ENCODE measurements around the gene TFEC.
"Not testable (repeated sequence)": the region's sequence is repeated elsewhere in the genome, so short reads cannot be mapped to it uniquely, and the experiment has no call there.

The TFEC gene

GRCh38 chr7:115988401-115988800 lies 42.2 kb downstream of the TFEC start:
- DNase-seq (ENCODE audit: low read depth, low spot score), result no peak

- DNase-seq (ENCODE audit: low read depth, low spot score), result no peak
Measured at GRCh38 chr7:115987486-115987885, 43.1 kb downstream of the TFEC start.

- DNase-seq (ENCODE audit: low read depth, low spot score), result no peak
Measured at GRCh38 chr7:115984105-115984504, 46.5 kb downstream of the TFEC start.

GRCh38 chr7:115980159-115980558 lies 50.4 kb downstream of the TFEC start:
- no peak for DNase-seq (ENCODE audit: low read depth, low spot score)

GRCh38 chr7:115976651-115977050 lies 53.9 kb downstream of the TFEC start:
- DNase-seq (ENCODE audit: low read depth, low spot score), result no peak

GRCh38 chr7:115975766-115976165 lies 54.8 kb downstream of the TFEC start:
- no peak for DNase-seq (ENCODE audit: low read depth, low spot score)

- no peak for DNase-seq (ENCODE audit: low read depth, low spot score)
Measured at GRCh38 chr7:115973406-115973805, 57.2 kb downstream of the TFEC start.

GRCh38 chr7:115971506-115971905 lies 59.1 kb downstream of the TFEC start:
- no peak for DNase-seq (ENCODE audit: low read depth, low spot score)

GRCh38 chr7:115968596-115968995 lies 62.0 kb downstream of the TFEC start:
- no peak for DNase-seq (ENCODE audit: low read depth, low spot score)

GRCh38 chr7:115968171-115968570 lies 62.4 kb downstream of the TFEC start:
- DNase-seq (ENCODE audit: low read depth, low spot score), result no peak

- DNase-seq (ENCODE audit: low read depth, low spot score), result no peak
Measured at GRCh38 chr7:115965796-115966475, 64.6 kb downstream of the TFEC start.

GRCh38 chr7:115965236-115965635 lies 65.3 kb downstream of the TFEC start:
- DNase-seq (ENCODE audit: low read depth, low spot score), result no peak

GRCh38 chr7:115964799-115965198 lies 65.8 kb downstream of the TFEC start:
- no peak for DNase-seq (ENCODE audit: low read depth, low spot score)

- no peak for DNase-seq (ENCODE audit: low read depth, low spot score)
Measured at GRCh38 chr7:115962340-115962739, 68.2 kb downstream of the TFEC start.

- DNase-seq (ENCODE audit: low read depth, low spot score), result no peak
Measured at GRCh38 chr7:115953592-115954255, 76.8 kb downstream of the TFEC start.

- DNase-seq (ENCODE audit: low read depth, low spot score), result no peak
Measured at GRCh38 chr7:115952832-115953231, 77.7 kb downstream of the TFEC start.

- DNase-seq (ENCODE audit: low read depth, low spot score), result no peak
Measured at GRCh38 chr7:115951547-115951946, 79.0 kb downstream of the TFEC start.

- no peak for DNase-seq (ENCODE audit: low read depth, low spot score)
Measured at GRCh38 chr7:115941703-115942268, 88.8 kb downstream of the TFEC start.

- no peak for DNase-seq (ENCODE audit: low read depth, low spot score)
Measured at GRCh38 chr7:115940460-115941060, 90.0 kb downstream of the TFEC start.

GRCh38 chr7:115937960-115938359 lies 92.6 kb downstream of the TFEC start:
- no peak for DNase-seq (ENCODE audit: low read depth, low spot score)

- DNase-seq (ENCODE audit: low read depth, low spot score), result no peak
Measured at GRCh38 chr7:115933471-115933870, 97.1 kb downstream of the TFEC start.

GRCh38 chr7:115932880-115933279 lies 97.7 kb downstream of the TFEC start:
- DNase-seq (ENCODE audit: low read depth, low spot score), result no peak

GRCh38 chr7:115930184-115930583 lies 100.4 kb downstream of the TFEC start:
- not testable (repeated sequence) for DNase-seq (ENCODE audit: low read depth, low spot score)
